HL-60 (cell line): ENCODE measurements around the gene COTL1.

Experiments used
- CTCF ChIP-seq: IDR thresholded peaks from one replicate; pipeline ENCODE4 v1.5.1; 2011; ENCODE audit warnings: low read length, control low read depth, inconsistent platforms; ENCODE audit not compliant: insufficient read depth
- GABPA ChIP-seq: IDR thresholded peaks from 2 replicates; pipeline ENCODE4 v1.6.1; 2012; ENCODE audit warnings: low read depth
- POLR2AphosphoS5 ChIP-seq: IDR thresholded peaks from 2 replicates; pipeline ENCODE4 v1.6.1; 2012; ENCODE audit warnings: low read depth
- REST ChIP-seq: IDR thresholded peaks from 2 replicates; pipeline ENCODE4 v1.6.1; 2012; ENCODE audit warnings: low read depth; ENCODE audit not compliant: insufficient replicate concordance
- SPI1 ChIP-seq: IDR thresholded peaks from 2 replicates; pipeline ENCODE4 v1.6.1; 2012; ENCODE audit warnings: low read depth, mild to moderate bottlenecking, borderline replicate concordance

- no peak for TF ChIP-seq REST
- no peak for TF ChIP-seq CTCF
- no peak; the same call in 1 of the 2 replicates for TF ChIP-seq POLR2AphosphoS5
- TF ChIP-seq GABPA: no peak
- no peak for TF ChIP-seq SPI1
Measured at GRCh38 chr16:84578538-84579126, 39.2 kb downstream of the COTL1 start.
